Retinal pigment epithelial cell (primary cell): ENCODE measurements around the gene PTOV1.
"Not testable (repeated sequence)": the region's sequence is repeated elsewhere in the genome, so short reads cannot be mapped to it uniquely, and the experiment has no call there.

Experiments used
- DNase-seq: peaks from one replicate; pipeline ENCODE4 v3.0.0-alpha.2; 2010; ENCODE audit warnings: low read depth
- H3K4me3 ChIP-seq: 2 replicates; pipeline ENCODE4 v1.5.1; 2011; ENCODE audit warnings: mild to moderate bottlenecking, low read length, control low read depth, moderate library complexity
- CTCF ChIP-seq: conservative IDR thresholded peaks from 2 replicates; pipeline ENCODE4 v1.5.1; 2011; ENCODE audit warnings: low read depth, low read length, control low read depth, inconsistent platforms

Gene PTOV1

DNA sequence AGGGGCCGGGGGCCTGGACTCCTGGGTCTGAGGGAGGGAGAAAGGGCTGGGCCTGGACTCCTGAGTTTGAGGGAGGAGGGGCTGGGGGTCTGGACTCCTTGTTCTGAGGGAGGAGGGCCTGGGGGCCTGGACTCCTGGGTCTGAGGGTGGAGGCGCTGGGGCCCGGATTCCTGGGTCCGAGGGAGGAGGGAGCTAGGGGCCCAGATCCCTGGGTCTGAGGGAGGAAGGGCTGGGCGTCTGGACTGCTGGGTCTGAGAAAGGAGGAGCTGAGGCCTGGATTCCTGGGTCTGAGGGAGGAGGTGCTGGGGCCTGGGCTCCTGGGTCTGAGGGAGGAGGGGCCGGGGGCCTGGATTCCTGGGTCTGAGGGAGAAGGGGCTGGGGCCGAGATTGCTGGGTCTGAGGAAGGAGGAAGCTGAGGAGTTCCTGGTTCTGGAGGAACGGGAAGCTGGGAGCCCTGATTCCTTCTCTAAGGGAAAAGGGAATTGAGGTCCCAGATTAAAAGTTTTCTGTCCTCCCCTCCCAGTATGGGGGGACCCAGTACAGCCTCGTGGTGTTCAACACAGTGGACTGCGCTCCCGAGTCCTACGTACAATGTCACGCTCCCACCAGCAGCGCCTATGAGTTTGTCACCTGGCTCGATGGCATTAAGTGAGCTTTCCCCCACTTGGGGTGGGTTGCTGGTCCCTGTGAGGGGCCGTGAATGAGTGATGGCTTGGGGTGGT lies 32.1 kb upstream of the PTOV1 start:
- H3K4me3 ChIP-seq: peak overlapping the region; percentile 96
- DNase-seq: no peak

GRCh38 chr19:49819452-49820115 lies 31.4 kb upstream of the PTOV1 start:
- not testable (repeated sequence) for DNase-seq
- peak overlapping the region; percentile 96 for H3K4me3 ChIP-seq

More for the DNA sequence above, 32.1 kb upstream of the PTOV1 start:
- no peak for TF ChIP-seq CTCF

- DNase-seq: no peak
- TF ChIP-seq CTCF: no peak
- H3K4me3 ChIP-seq: no peak overlapping the region
Measured at GRCh38 chr19:49820125-49820524, 30.8 kb upstream of the PTOV1 start.

- DNase-seq: no peak
- H3K4me3 ChIP-seq: no peak overlapping the region
- no peak for TF ChIP-seq CTCF
Measured at GRCh38 chr19:49823472-49823871, 27.5 kb upstream of the PTOV1 start.

- TF ChIP-seq CTCF: no peak
- no peak for DNase-seq
- no peak overlapping the region for H3K4me3 ChIP-seq
Measured at GRCh38 chr19:49824662-49825061, 26.3 kb upstream of the PTOV1 start.

GRCh38 chr19:49827034-49827433 lies 23.9 kb upstream of the PTOV1 start:
- H3K4me3 ChIP-seq: no peak overlapping the region
- no peak for TF ChIP-seq CTCF
- DNase-seq: no peak

- no peak for DNase-seq
- TF ChIP-seq CTCF: no peak
- H3K4me3 ChIP-seq: no peak overlapping the region
Measured at GRCh38 chr19:49829200-49829599, 21.8 kb upstream of the PTOV1 start.
